Astrocyte (in vitro differentiated cells and primary cell): Measurements from ENCODE around the gene KLK10. TPM values are rescaled to one million over a fixed set of nuclear protein-coding genes. Genes with fewer than 3 reads are reported as not detected.

Experiments
- DNase-seq: peaks from one replicate; pipeline ENCODE4 v3.0.0-alpha.2; 2010; ENCODE audit warnings: low read depth
- FAIRE-seq: peaks from 2 replicates; lab custom pipeline; 2011; peaks lifted over from hg19 to GRCh38; lab: Jason Lieb, UNC
- H2AFZ ChIP-seq: 2 replicates; pipeline ENCODE4 v1.6.0; 2012; ENCODE audit warnings: low read depth, low read length, inconsistent platforms
- H3K27ac ChIP-seq: 2 replicates; pipeline ENCODE4 v1.5.1; 2011; ENCODE audit warnings: low read depth, low read length, inconsistent platforms
- H3K27me3 ChIP-seq: 2 replicates; pipeline ENCODE4 v1.6.0; 2011; ENCODE audit warnings: low read length, inconsistent platforms; ENCODE audit not compliant: insufficient read depth
- H3K36me3 ChIP-seq: 2 replicates; pipeline ENCODE4 v1.5.1; 2011; ENCODE audit warnings: low read length, inconsistent platforms; ENCODE audit not compliant: insufficient read depth
- H3K4me1 ChIP-seq: 2 replicates; pipeline ENCODE4 v1.5.1; 2011; ENCODE audit warnings: low read length, inconsistent platforms; ENCODE audit not compliant: insufficient read depth
- H3K4me2 ChIP-seq: 2 replicates; pipeline ENCODE4 v1.6.0; 2012; ENCODE audit warnings: low read length, inconsistent platforms
- H3K4me3 ChIP-seq: 2 replicates; pipeline ENCODE4 v1.5.1; 2011; ENCODE audit warnings: low read depth, mild to moderate bottlenecking, low read length, inconsistent platforms; ENCODE audit not compliant: insufficient read depth
- H3K79me2 ChIP-seq: 2 replicates; pipeline ENCODE4 v1.6.0; 2012; ENCODE audit warnings: mild to moderate bottlenecking, low read length, inconsistent platforms; ENCODE audit not compliant: insufficient read depth
- H3K9ac ChIP-seq: 2 replicates; pipeline ENCODE4 v1.6.0; 2012; ENCODE audit warnings: mild to moderate bottlenecking, low read length, inconsistent platforms
- H3K9me3 ChIP-seq: 2 replicates; pipeline ENCODE4 v1.5.1; 2012; ENCODE audit warnings: low read depth, mild to moderate bottlenecking, low read length, inconsistent platforms; ENCODE audit not compliant: insufficient read depth
- H4K20me1 ChIP-seq: 2 replicates; pipeline ENCODE4 v1.6.0; 2012; ENCODE audit warnings: low read length, inconsistent platforms; ENCODE audit not compliant: insufficient read depth
- H3K27ac Mint-ChIP-seq: one replicate; pipeline ENCODE4 v1.8.0; 2021; ENCODE audit warnings: mild to moderate bottlenecking, mixed read lengths; ENCODE audit not compliant: unreplicated experiment
- H3K27me3 Mint-ChIP-seq: one replicate; pipeline ENCODE4 v1.8.0; 2021; ENCODE audit warnings: low read depth, mixed read lengths; ENCODE audit not compliant: unreplicated experiment
- H3K36me3 Mint-ChIP-seq: one replicate; pipeline ENCODE4 v1.8.0; 2021; ENCODE audit warnings: low read depth, mixed read lengths; ENCODE audit not compliant: unreplicated experiment
- H3K4me1 Mint-ChIP-seq: one replicate; pipeline ENCODE4 v1.8.0; 2021; ENCODE audit warnings: low read depth, mixed read lengths; ENCODE audit not compliant: unreplicated experiment
- H3K4me3 Mint-ChIP-seq: one replicate; pipeline ENCODE4 v1.8.0; 2021; ENCODE audit warnings: mild to moderate bottlenecking, moderate library complexity, mixed read lengths; ENCODE audit not compliant: unreplicated experiment
- H3K9me3 Mint-ChIP-seq: one replicate; pipeline ENCODE4 v1.8.0; 2021; ENCODE audit warnings: mild to moderate bottlenecking, mixed read lengths; ENCODE audit not compliant: unreplicated experiment
- CTCF ChIP-seq: IDR thresholded peaks from 2 replicates; pipeline ENCODE4 v1.5.1; 2011; ENCODE audit warnings: low read depth, mild to moderate bottlenecking, inconsistent platforms, low read length, moderate library complexity; ENCODE audit not compliant: insufficient read depth
- EZH2 ChIP-seq: IDR thresholded peaks from 2 replicates; pipeline ENCODE4 v1.6.1; 2012; ENCODE audit warnings: mild to moderate bottlenecking, low read length, inconsistent platforms; ENCODE audit not compliant: insufficient read depth
- total RNA-seq: library from RNA; stranded (reverse); gene quantifications from 2 replicates; pipeline ENCODE4 v1.2.1, GENCODE V29; 2021

The KLK10 gene
- total RNA-seq, 1 donor from 2014 or later: 0.30 TPM

- FAIRE-seq: no peak
- no peak for TF ChIP-seq EZH2
- no peak for TF ChIP-seq CTCF
- H3K9me3 Mint-ChIP-seq: no peaks in the 10 kb centered on the region
- H3K27me3 Mint-ChIP-seq: peaks cover 34% of the 10 kb centered on the region
- no peaks in the 10 kb centered on the region for H3K4me1 ChIP-seq
- H3K4me3 Mint-ChIP-seq: no peak overlapping the region
- no peaks in the 10 kb centered on the region for H3K36me3 ChIP-seq
- H2AFZ ChIP-seq: no peak overlapping the region
- H3K4me2 ChIP-seq: no peak overlapping the region
- H3K9me3 ChIP-seq: no peaks in the 10 kb centered on the region
- H3K9ac ChIP-seq: no peak overlapping the region
- DNase-seq: no peak
- H3K27me3 ChIP-seq: no peaks in the 10 kb centered on the region
- peaks cover 2% of the 10 kb centered on the region for H3K36me3 Mint-ChIP-seq
- no peaks in the 10 kb centered on the region for H3K79me2 ChIP-seq
- H3K27ac ChIP-seq: no peak overlapping the region
- no peak overlapping the region for H3K27ac Mint-ChIP-seq
- H3K4me1 Mint-ChIP-seq: no peaks in the 10 kb centered on the region
- H3K4me3 ChIP-seq: no peak overlapping the region
- H4K20me1 ChIP-seq: no peaks in the 10 kb centered on the region
These were observed 41.9 kb downstream of the KLK10 start for GRCh38 chr19:50977626-50978025.

GRCh38 chr19:50975766-50976165, 43.7 kb downstream of the KLK10 start:
- no peaks in the 10 kb centered on the region for H3K36me3 ChIP-seq
- H3K27ac Mint-ChIP-seq: no peak overlapping the region
- H3K4me1 Mint-ChIP-seq: no peaks in the 10 kb centered on the region
- H3K4me3 ChIP-seq: no peak overlapping the region
- H3K36me3 Mint-ChIP-seq: peaks cover 2% of the 10 kb centered on the region
- no peak for DNase-seq
- H3K4me1 ChIP-seq: no peaks in the 10 kb centered on the region
- no peak overlapping the region for H3K9ac ChIP-seq
- no peak for TF ChIP-seq CTCF
- TF ChIP-seq EZH2: no peak
- H3K27me3 Mint-ChIP-seq: peaks cover 22% of the 10 kb centered on the region
- no peak overlapping the region for H3K4me3 Mint-ChIP-seq
- H3K27ac ChIP-seq: no peak overlapping the region
- no peak overlapping the region for H2AFZ ChIP-seq
- no peaks in the 10 kb centered on the region for H3K27me3 ChIP-seq
- no peaks in the 10 kb centered on the region for H3K9me3 Mint-ChIP-seq
- no peaks in the 10 kb centered on the region for H3K9me3 ChIP-seq
- no peak overlapping the region for H3K4me2 ChIP-seq
- no peaks in the 10 kb centered on the region for H3K79me2 ChIP-seq
- no peaks in the 10 kb centered on the region for H4K20me1 ChIP-seq
- FAIRE-seq: no peak

- H3K4me3 Mint-ChIP-seq: no peak overlapping the region
- Histone ChIP-seq H2AFZ (no peak overlapping the region), H3K79me2 (no peaks in the 10 kb centered on the region), H3K27ac (no peak overlapping the region), H4K20me1 (no peaks in the 10 kb centered on the region), H3K4me1 (no peaks in the 10 kb centered on the region), H3K9me3 (no peaks in the 10 kb centered on the region), H3K4me3 (no peak overlapping the region), H3K27me3 (no peaks in the 10 kb centered on the region), H3K36me3 (no peaks in the 10 kb centered on the region), H3K4me2 (no peak overlapping the region), H3K9ac (no peak overlapping the region)
- no peak overlapping the region for H3K27ac Mint-ChIP-seq
- H3K36me3 Mint-ChIP-seq: peaks cover 2% of the 10 kb centered on the region
- no peak for FAIRE-seq
- no peak for DNase-seq
- no peak for TF ChIP-seq EZH2
- TF ChIP-seq CTCF: no peak
- no peaks in the 10 kb centered on the region for H3K4me1 Mint-ChIP-seq
- H3K9me3 Mint-ChIP-seq: no peaks in the 10 kb centered on the region
- peaks cover 21% of the 10 kb centered on the region for H3K27me3 Mint-ChIP-seq
These were observed 44.6 kb downstream of the KLK10 start for GRCh38 chr19:50974702-50975556.
